Neutrophil (primary cell): ENCODE results near the gene ARID2.

Experiments
- H3K27ac ChIP-seq: fragments of 200-600 bp; sonication (generic); 2 replicates; pipeline ENCODE4 v1.5.1; 2016; ENCODE audit warnings: mild to moderate bottlenecking, moderate library complexity
- H3K27me3 ChIP-seq: fragments of 200-600 bp; sonication (generic); 2 replicates; pipeline ENCODE4 v1.6.0; 2016; ENCODE audit warnings: mild to moderate bottlenecking
- H3K36me3 ChIP-seq: fragments of 200-600 bp; sonication (generic); 2 replicates; pipeline ENCODE4 v1.5.1; 2017
- H3K4me1 ChIP-seq, 2 experiments: fragments of 200-600 bp in 1 of 2; sonication (generic) in 1 of 2; 1 replicate in 1 of 2; 2 replicates in 1 of 2; pipeline versions ENCODE4 v1.5.1 to v1.6.1; 2013 to 2016; ENCODE audit warnings: low read depth in 1 of 2, low read length in 1 of 2, mild to moderate bottlenecking in 1 of 2, moderate library complexity in 1 of 2; ENCODE audit not compliant: control insufficient read depth in 1 of 2, insufficient read depth in 1 of 2
- H3K4me3 ChIP-seq, 2 experiments: fragments of 200-600 bp in 1 of 2; sonication (generic) in 1 of 2; 1 replicate in 1 of 2; 2 replicates in 1 of 2; pipeline ENCODE4 v1.5.1; 2013 to 2016; ENCODE audit warnings: low read depth in 1 of 2, low read length in 1 of 2, mild to moderate bottlenecking in 1 of 2, moderate library complexity in 1 of 2
- H3K9me3 ChIP-seq: fragments of 200-600 bp; sonication (generic); 2 replicates; pipeline ENCODE4 v1.5.1; 2016
- CTCF ChIP-seq: fragments of 200-600 bp; sonication (generic); IDR thresholded peaks from 2 replicates; pipeline ENCODE4 v1.5.1; 2016; ENCODE audit warnings: antibody characterized with exemption

Gene ARID2

GRCh38 chr12:45688183-45688582 is 41.3 kb upstream of the ARID2 start:
- Histone ChIP-seq H3K4me1 (peaks cover 0 to 3% of the 10 kb centered on the region in 2 experiments), H3K4me3 (no peak overlapping the region), H3K27me3 (no peaks in the 10 kb centered on the region), H3K27ac (no peak overlapping the region), H3K36me3 (no peaks in the 10 kb centered on the region), H3K9me3 (no peaks in the 10 kb centered on the region)
- no peak for TF ChIP-seq CTCF

GRCh38 chr12:45695035-45695434 is 34.5 kb upstream of the ARID2 start:
- H3K36me3 ChIP-seq: no peaks in the 10 kb centered on the region
- H3K4me3 ChIP-seq: no peak overlapping the region
- H3K9me3 ChIP-seq: no peaks in the 10 kb centered on the region
- TF ChIP-seq CTCF: no peak
- no peaks in the 10 kb centered on the region for H3K27me3 ChIP-seq
- peak overlapping the region; percentile 57 for H3K27ac ChIP-seq
- peaks cover 17 to 28% of the 10 kb centered on the region in 2 experiments for H3K4me1 ChIP-seq

- Histone ChIP-seq H3K4me3 (no peak overlapping the region), H3K4me1 (peaks cover 17 to 28% of the 10 kb centered on the region in 2 experiments), H3K36me3 (no peaks in the 10 kb centered on the region), H3K27ac (no peak overlapping the region), H3K9me3 (no peaks in the 10 kb centered on the region), H3K27me3 (no peaks in the 10 kb centered on the region)
- TF ChIP-seq CTCF: no peak
Observed at GRCh38 chr12:45695606-45696005, 33.9 kb upstream of the ARID2 start.

- Histone ChIP-seq H3K27me3 (no peaks in the 10 kb centered on the region), H3K4me1 (peaks cover 17 to 28% of the 10 kb centered on the region in 2 experiments), H3K4me3 (no peak overlapping the region), H3K36me3 (no peaks in the 10 kb centered on the region), H3K27ac (no peak overlapping the region), H3K9me3 (no peaks in the 10 kb centered on the region)
- TF ChIP-seq CTCF: no peak
Observed at GRCh38 chr12:45696049-45696448, 33.5 kb upstream of the ARID2 start.

- Histone ChIP-seq H3K27ac (no peak overlapping the region), H3K9me3 (no peaks in the 10 kb centered on the region), H3K4me3 (no peak overlapping the region), H3K27me3 (no peaks in the 10 kb centered on the region), H3K36me3 (no peaks in the 10 kb centered on the region), H3K4me1 (peaks cover 17 to 28% of the 10 kb centered on the region in 2 experiments)
- no peak for TF ChIP-seq CTCF
Observed at GRCh38 chr12:45697371-45697770, 32.1 kb upstream of the ARID2 start.

- no peak overlapping the region for H3K4me3 ChIP-seq
- no peak overlapping the region for H3K27ac ChIP-seq
- H3K36me3 ChIP-seq: no peaks in the 10 kb centered on the region
- TF ChIP-seq CTCF: no peak
- H3K4me1 ChIP-seq: peaks cover 9 to 11% of the 10 kb centered on the region in 2 experiments
- H3K27me3 ChIP-seq: no peaks in the 10 kb centered on the region
- no peaks in the 10 kb centered on the region for H3K9me3 ChIP-seq
Observed at GRCh38 chr12:45701296-45701695, 28.2 kb upstream of the ARID2 start.
